Measurements from ENCODE around the gene PLEKHG5. TPM values are rescaled to one million over a fixed set of nuclear protein-coding genes. Genes with fewer than 3 reads are reported as not detected.

Gene PLEKHG5
- total RNA-seq, 1 donor from 2014 or later, result 32.4 TPM

DNA sequence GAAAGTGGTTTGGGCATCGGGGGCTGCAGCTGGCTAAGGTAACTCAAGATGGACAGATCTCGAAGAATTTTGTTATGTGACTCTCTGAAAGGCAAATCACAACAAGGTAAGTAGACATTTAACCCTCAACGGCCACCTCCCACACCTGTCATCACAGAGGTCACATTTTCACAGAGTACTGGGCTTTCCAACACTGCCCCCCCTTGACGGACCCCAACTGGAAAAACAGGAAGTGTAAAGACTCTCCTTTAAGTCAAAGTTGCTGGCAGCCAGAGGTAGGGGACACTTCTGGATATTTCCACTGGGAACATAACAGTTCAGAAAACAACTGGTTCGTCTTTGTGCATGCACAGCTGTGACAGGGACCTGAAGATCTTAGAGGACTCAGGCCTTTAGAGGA is 40.5 kb upstream of the PLEKHG5 start:
- peaks cover 25% of the 10 kb centered on the region for H3K36me3 Mint-ChIP-seq (ENCODE audit: low read depth)

DNA sequence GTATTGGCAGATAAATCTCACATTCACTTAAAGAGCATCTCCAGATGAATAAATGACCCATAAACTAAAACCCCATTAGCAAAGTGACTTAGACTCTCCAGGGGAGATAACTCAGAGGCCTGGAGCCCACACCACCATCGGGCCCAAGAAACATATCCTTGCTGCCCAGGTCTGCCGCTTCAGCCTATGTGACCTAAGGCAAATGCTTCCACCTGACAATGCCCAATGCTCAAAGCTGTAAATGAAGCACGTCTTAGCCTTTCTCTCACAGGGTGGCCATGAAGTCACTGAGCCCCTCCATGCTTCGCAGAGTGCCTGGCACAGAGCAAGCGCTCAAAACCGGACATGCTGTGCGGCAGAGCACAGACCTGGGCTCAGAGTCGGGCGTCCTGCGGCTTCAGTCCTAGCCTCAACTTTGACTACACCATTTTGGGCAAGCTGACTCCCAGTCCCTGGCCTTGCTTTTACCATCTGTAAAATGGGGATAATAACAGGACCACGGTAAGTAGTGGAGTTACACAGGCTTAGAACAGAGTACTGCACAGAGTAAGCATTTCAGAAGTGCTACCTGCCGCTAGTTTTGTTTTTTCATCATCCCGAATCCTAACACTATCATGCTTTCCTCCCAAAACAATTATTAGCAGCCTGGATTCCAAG is 39.2 kb upstream of the PLEKHG5 start:
- no peak for DNase-seq (ENCODE audit: low spot score)
- H3K4me3 Mint-ChIP-seq (ENCODE audit: unreplicated experiment), result no peak overlapping the region
- peak overlapping the region; percentile 22 for H3K27ac Mint-ChIP-seq (ENCODE audit: unreplicated experiment)
- peaks cover 7% of the 10 kb centered on the region for H3K4me1 Mint-ChIP-seq (ENCODE audit: low read depth)
- H3K36me3 Mint-ChIP-seq (ENCODE audit: low read depth), result peaks cover 30% of the 10 kb centered on the region
- TF ChIP-seq CTCF (IDR thresholded peaks at IDR 0.05), result no peak
- no peaks in the 10 kb centered on the region for H3K27me3 Mint-ChIP-seq (ENCODE audit: low read depth)
- no peaks in the 10 kb centered on the region for H3K9me3 Mint-ChIP-seq (ENCODE audit: low read depth)

More for the DNA sequence above, 40.5 kb upstream of the PLEKHG5 start:
- no peaks in the 10 kb centered on the region for H3K9me3 Mint-ChIP-seq (ENCODE audit: low read depth)
- no peak for TF ChIP-seq CTCF (IDR thresholded peaks at IDR 0.05)
- peaks cover 7% of the 10 kb centered on the region for H3K4me1 Mint-ChIP-seq (ENCODE audit: low read depth)
- no peak for DNase-seq (ENCODE audit: low spot score)
- no peak overlapping the region for H3K4me3 Mint-ChIP-seq (ENCODE audit: unreplicated experiment)
- H3K27me3 Mint-ChIP-seq (ENCODE audit: low read depth), result no peaks in the 10 kb centered on the region
- H3K27ac Mint-ChIP-seq (ENCODE audit: unreplicated experiment), result no peak overlapping the region

DNA sequence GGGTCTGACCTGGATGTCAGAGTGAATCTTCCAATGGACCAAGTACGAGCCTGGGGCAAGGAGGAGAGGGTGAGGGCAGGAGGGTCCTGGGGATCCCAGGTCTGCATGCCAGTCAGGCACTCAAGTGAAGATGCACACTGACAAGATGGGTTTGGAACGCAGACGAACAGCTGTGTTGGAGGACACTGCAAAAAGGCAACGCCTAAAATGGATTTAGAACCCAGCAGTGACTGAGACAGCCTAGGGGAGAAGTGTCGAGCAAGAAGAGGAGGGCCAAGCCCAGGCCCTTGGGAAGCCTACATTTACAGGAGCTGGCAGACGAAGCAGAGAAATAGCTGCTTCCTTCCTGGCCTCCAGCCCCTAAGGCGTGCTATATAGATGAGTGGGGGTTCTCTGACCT is 37.0 kb upstream of the PLEKHG5 start:
- H3K4me3 Mint-ChIP-seq (ENCODE audit: unreplicated experiment), result no peak overlapping the region
- H3K36me3 Mint-ChIP-seq (ENCODE audit: low read depth), result peaks cover 30% of the 10 kb centered on the region
- no peaks in the 10 kb centered on the region for H3K27me3 Mint-ChIP-seq (ENCODE audit: low read depth)
- TF ChIP-seq CTCF (IDR thresholded peaks at IDR 0.05), result no peak
- no peak overlapping the region for H3K27ac Mint-ChIP-seq (ENCODE audit: unreplicated experiment)
- H3K9me3 Mint-ChIP-seq (ENCODE audit: low read depth), result no peaks in the 10 kb centered on the region
- H3K4me1 Mint-ChIP-seq (ENCODE audit: low read depth), result peaks cover 3% of the 10 kb centered on the region
- DNase-seq (ENCODE audit: low spot score), result no peak

GRCh38 chr1:6526316-6526715 is 34.8 kb upstream of the PLEKHG5 start:
- Mint-ChIP-seq H3K27ac (ENCODE audit: unreplicated experiment) (no peak overlapping the region), H3K27me3 (ENCODE audit: low read depth) (no peaks in the 10 kb centered on the region), H3K36me3 (ENCODE audit: low read depth) (peaks cover 17% of the 10 kb centered on the region), H3K4me3 (ENCODE audit: unreplicated experiment) (no peak overlapping the region), H3K9me3 (ENCODE audit: low read depth) (no peaks in the 10 kb centered on the region), H3K4me1 (ENCODE audit: low read depth) (peaks cover 9% of the 10 kb centered on the region)
- DNase-seq (ENCODE audit: low spot score), result peak; percentile 47
- no peak for TF ChIP-seq CTCF (IDR thresholded peaks at IDR 0.05)

GRCh38 chr1:6523566-6523965 is 32.1 kb upstream of the PLEKHG5 start:
- Mint-ChIP-seq H3K4me1 (ENCODE audit: low read depth) (peaks cover 36% of the 10 kb centered on the region), H3K27ac (ENCODE audit: unreplicated experiment) (no peak overlapping the region), H3K9me3 (ENCODE audit: low read depth) (no peaks in the 10 kb centered on the region), H3K4me3 (ENCODE audit: unreplicated experiment) (no peak overlapping the region), H3K27me3 (ENCODE audit: low read depth) (no peaks in the 10 kb centered on the region), H3K36me3 (ENCODE audit: low read depth) (peaks cover 12% of the 10 kb centered on the region)
- TF ChIP-seq CTCF (IDR thresholded peaks at IDR 0.05), result peak; percentile 79
- peak; percentile 22 for DNase-seq (ENCODE audit: low spot score)

Measured in chondrocyte (in vitro differentiated cells).